NCI-H2227 (cell line): Measurements from ENCODE around the gene FAM13C.

Source experiments
- DNase-seq: peaks from one replicate; lab custom pipeline; 2025; ENCODE audit not compliant: unreplicated experiment; lab: John Stamatoyannopoulos, UW

FAM13C gene

GRCh38 chr10:59362959-59363381, 621 bp upstream of the FAM13C start:
- DNase-seq: peak; percentile 79

DNA sequence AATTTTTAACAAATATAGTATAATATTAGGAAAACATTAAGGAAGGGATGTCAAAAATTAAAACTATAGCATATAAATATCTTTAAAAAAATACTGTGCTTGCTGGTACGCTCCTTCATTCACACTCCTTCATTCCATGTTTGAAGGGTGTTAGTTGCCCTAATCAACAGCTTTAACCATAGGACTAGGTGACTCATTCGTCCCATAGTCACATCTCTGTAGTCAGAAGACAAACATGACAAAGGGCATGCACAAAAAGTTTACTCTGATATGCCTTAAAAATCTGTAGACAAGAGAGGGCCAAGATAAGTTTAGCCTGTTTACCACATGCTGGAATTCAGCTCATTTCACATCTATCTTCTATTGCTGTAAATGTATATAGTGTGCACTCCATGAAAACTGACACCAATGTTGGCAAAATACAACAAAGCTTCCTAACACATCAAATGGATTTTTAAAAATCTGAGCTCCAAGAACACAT, 646 bp downstream of the FAM13C start:
- DNase-seq: no peak

DNA sequence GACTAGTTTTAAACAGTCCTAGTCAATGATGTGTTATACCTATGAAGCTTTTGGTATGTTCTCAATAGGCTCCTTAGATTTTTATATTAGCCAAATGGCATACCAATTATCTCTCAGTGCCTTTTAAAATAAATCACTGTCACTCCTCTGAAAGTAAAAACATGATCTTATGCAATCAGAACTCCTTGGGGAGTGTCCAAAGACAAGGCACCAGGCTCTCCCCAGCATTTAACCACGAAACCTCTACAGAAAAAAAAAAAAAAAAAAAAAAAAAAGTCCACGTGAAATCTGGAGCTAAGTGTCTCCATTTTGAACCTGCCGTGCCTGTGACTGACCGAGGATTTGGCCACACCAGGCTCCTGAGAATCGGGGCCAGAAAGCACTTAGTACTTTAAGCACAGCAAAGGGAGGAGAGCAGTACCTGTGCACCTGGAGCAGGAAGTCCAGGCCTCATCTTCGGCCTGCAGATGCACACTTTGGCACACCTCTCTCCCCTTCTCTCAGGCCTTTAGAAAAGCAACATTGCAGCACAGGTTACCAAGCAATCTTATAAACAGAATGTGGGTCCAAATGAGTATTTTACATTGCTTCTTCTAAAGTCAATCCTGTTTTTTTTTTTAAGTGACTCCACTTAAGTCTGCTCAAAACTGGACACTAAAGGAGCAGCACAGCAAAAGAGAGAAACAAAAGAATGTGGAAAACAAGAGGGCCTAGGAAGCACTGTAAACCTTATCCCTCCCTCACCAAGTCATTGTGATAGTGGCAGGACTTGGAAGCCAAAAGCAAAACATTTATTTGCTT, 1.5 kb downstream of the FAM13C start:
- no peak for DNase-seq

GRCh38 chr10:59358576-59358975, 3.8 kb downstream of the FAM13C start:
- DNase-seq: no peak

GRCh38 chr10:59354434-59354833, 7.9 kb downstream of the FAM13C start:
- DNase-seq: no peak

DNA sequence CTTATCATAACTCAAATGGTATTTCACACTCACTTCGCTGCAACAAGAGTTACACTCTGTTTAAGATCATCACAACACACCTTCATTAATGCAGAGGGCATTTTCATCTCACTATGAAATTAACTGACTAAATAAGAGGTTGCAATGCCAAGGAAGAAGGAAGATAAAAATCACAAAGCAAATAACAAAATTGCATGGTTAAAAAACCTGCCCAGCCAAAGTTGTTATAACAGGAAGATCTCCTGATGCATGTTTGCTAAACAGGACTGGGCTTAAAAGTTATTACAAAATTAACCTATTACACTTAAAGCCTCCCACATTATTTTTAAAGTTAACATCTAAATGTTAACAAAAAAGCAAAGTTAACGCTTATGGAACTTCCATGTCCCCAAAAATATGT, 11.8 kb downstream of the FAM13C start:
- DNase-seq: no peak

DNA sequence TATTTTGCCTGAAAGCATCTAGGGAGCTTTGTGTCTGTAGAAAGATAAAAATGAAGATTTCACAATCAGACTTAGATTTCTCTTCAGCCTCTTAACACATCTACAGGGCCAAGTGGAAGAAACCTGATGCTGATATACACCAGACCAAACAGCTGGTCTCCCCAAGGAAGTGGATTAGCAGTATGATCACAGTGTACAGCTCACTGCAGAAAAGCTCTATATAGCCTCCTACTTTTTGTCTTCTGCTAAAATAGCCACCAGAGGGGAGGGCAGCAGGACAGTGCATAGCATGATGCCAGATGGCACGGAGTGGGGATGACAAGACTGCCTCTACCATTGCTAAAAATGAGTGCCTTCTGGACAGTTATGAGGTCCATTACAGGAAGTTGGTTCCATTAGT, 16.0 kb downstream of the FAM13C start:
- DNase-seq: no peak

DNA sequence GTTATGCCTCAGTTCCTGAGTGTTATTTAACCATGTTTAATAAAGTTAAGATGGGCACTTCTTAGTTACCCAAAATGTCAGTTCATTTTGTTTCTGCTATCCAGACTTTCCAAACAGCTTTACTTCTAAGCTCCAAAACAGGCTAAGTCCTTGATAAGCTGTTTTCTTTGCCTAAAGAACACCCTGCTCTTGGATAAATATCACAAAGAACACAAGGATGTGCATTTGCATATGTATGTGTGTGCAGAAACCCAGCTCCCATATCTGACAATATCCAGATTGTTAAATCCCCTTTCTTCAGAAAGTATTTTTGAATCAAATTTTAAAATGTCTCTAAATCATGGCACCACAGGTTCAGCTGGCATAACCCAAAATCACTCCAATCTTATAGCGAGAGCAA, 19.6 kb downstream of the FAM13C start:
- DNase-seq: no peak

- DNase-seq: no peak
These were observed 20.3 kb downstream of the FAM13C start for GRCh38 chr10:59342000-59342399.

DNA sequence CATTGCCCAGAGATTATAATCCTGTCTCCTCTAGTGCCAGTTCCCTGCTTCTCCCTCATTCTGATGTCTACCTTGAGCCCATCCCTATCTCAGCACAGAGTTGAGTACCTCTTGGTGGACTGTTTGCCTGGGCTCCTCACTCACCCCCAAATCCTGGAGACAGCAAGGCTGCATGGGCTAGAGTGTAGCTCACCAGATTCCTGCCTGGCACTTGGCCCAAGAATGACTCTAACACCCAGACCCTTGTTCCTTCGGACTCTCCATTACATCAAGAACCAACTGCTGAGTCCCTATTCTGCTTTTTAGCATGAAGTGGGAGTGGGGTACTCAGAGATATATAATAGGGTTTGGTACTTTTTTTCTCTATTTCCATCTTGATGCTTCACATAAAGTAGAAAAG, 22.1 kb downstream of the FAM13C start:
- DNase-seq: no peak

- DNase-seq: no peak
These were observed 23.0 kb downstream of the FAM13C start for GRCh38 chr10:59339351-59339750.

GRCh38 chr10:59337201-59337652, 25.1 kb downstream of the FAM13C start:
- peak; percentile 45 for DNase-seq

GRCh38 chr10:59336632-59337031, 25.7 kb downstream of the FAM13C start:
- no peak for DNase-seq

- no peak for DNase-seq
These were observed 26.9 kb downstream of the FAM13C start for GRCh38 chr10:59335497-59335896.

DNA sequence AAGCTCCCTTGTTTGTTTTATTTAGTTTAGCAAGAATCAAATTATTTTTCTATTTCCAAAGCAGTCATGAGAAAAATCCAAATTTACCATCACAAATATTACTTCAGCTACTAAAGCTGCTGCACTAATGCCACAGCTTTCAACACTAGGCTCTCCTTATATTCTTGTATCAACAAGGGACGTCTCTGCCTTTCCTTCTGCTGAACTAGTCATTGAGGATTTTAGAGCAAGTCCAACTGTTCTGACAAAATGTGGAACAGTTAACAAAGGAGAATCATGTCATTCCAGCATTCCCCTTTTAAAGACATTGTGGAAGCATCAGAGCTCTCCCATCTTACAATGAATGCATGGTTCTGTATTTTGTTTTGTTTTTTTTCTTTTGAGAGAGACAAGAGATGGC, 28.6 kb downstream of the FAM13C start:
- DNase-seq: no peak

DNA sequence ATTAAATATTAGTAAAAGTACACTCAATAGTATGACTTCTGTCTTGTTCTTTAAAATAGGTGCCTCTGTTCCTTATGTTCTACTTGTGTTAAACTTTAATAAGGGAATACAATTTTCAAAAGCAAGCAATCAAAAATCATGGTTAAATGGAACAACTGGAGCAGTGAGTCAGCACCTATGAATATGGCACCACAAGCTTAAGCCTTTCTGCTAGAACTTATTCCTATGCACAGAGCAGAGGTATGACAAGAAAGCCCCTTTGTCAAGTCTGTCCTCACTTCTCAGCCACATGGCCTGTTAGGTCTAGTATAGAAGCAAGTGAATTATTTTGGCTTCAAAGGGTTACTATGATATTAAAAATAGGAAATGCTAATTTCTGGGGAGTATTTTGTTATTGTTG, 29.8 kb downstream of the FAM13C start:
- no peak for DNase-seq

DNA sequence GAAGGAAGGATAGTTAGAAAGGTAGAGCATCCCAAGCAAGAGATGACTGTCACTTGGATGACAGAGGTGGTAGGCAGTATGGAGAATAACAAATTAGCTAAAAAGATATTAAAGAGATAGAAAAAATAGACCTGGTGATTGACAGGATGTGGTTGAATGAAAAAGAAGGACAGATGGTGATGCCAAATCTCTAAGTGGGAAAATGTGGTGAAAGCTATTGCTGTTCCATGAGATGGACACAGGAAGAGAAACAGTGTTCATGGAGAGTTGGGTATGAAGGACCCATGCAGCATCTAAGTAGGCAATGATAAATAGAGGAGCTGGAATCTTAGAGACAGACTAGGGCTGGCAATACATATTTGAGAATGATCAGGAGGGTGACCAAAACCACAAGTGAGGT, 30.7 kb downstream of the FAM13C start:
- DNase-seq: no peak

DNA sequence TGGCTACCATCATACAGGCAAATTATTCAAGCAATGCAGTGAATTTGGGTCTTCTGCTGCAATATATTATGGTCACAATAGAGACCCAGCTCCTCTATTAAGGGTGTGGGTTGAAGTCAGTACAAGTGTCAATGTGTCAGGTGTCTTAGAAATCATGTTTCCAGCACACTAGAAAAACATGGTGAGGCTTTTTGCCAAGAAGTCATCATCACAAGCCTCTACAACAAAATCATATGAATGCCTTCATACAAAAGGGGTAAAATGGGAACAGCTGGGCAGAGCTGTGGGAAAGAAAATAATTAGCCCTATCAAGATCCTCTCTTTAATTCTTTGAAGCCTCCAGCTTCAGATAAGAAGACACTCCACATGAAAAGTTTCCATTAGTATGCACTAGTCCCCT, 37.2 kb downstream of the FAM13C start:
- peak; percentile 10 for DNase-seq

GRCh38 chr10:59324597-59324996, 37.8 kb downstream of the FAM13C start:
- DNase-seq: no peak

DNA sequence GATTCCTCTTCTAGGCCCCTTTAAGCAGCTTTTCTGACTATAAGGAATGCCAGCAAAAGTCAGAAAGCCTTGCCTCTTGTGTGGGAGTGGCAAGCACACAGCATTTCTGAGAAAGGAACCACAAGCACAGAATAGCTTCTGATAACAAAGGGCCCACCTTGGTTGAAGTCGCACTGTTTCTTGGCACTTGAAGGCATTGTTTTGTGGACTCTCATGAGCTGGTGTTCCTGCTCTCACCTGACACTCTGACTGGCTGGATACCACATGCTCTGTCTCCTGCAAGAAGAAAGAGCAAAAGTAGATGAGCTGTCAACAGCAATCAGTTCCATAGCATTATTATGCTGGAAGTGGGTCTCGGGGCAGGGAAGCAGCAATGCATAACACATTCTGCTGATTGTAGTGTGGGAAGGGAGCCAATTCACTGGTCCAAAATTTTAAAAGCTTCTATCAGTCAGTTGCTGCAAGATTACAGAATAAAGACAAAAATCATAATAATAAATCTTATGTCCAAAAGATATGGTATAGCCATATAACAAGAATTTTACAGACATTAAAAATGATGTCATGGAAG, 38.4 kb downstream of the FAM13C start:
- DNase-seq: no peak

GRCh38 chr10:59323036-59323459, 39.3 kb downstream of the FAM13C start:
- DNase-seq: no peak

GRCh38 chr10:59322131-59322530, 40.2 kb downstream of the FAM13C start:
- no peak for DNase-seq

- no peak for DNase-seq
These were observed 42.0 kb downstream of the FAM13C start for GRCh38 chr10:59320355-59320754.
